OCI-LY3 (cell line): ENCODE measurements around the gene ZNF567.
"Not testable (repeated sequence)": the region's sequence is repeated elsewhere in the genome, so short reads cannot be mapped to it uniquely, and the experiment has no call there.

Experiments
- H2AFZ ChIP-seq: fragments of 200-600, 300-600 bp; shearing (Covaris generic); 2 replicates; pipeline ENCODE4 v1.6.0; 2014; ENCODE audit warnings: antibody characterized with exemption, low read depth, low read length
- H3K27ac ChIP-seq: fragments of 200-600, 300-600 bp; sonication (generic); 2 replicates; pipeline ENCODE4 v1.5.1; 2014; ENCODE audit warnings: mild to moderate bottlenecking, low read length, moderate library complexity, mixed read lengths
- H3K27me3 ChIP-seq: fragments of 200-600, 300-600 bp; sonication (generic); 2 replicates; pipeline ENCODE4 v1.6.1; 2014; ENCODE audit warnings: low read depth, low read length, mixed read lengths
- H3K36me3 ChIP-seq: fragments of 200-600, 300-600 bp; sonication (generic); replicated peaks from 2 replicates; pipeline ENCODE3; 2014; ENCODE audit warnings: low read depth, low read length, mixed read lengths
- H3K4me1 ChIP-seq: fragments of 300-600, 200-600 bp; sonication (generic); 2 replicates; pipeline ENCODE4 v1.6.1; 2014; ENCODE audit warnings: low read length, mixed read lengths
- H3K4me2 ChIP-seq: fragments of 200-600, 300-600 bp; sonication (generic); 2 replicates; pipeline ENCODE4 v1.6.1; 2014; ENCODE audit warnings: low read length, mixed read lengths
- H3K4me3 ChIP-seq: fragments of 300-600, 200-600 bp; sonication (generic); 2 replicates; pipeline ENCODE4 v1.5.1; 2014; ENCODE audit warnings: antibody characterized with exemption, mild to moderate bottlenecking, low read length, moderate library complexity
- H3K79me2 ChIP-seq: fragments of 300-600, 200-600 bp; shearing (Covaris generic); 2 replicates; pipeline ENCODE4 v1.6.1; 2014; ENCODE audit warnings: mild to moderate bottlenecking, low read length, mixed read lengths
- H3K9ac ChIP-seq: fragments of 300-600, 200-600 bp; shearing (Covaris generic); 2 replicates; pipeline ENCODE4 v1.6.0; 2014; ENCODE audit warnings: mild to moderate bottlenecking, low read length, moderate library complexity
- H3K9me3 ChIP-seq: fragments of 200-600, 300-600 bp; shearing (Covaris generic); 2 replicates; pipeline ENCODE4 v1.6.1; 2014; ENCODE audit warnings: low read length, mixed read lengths; ENCODE audit not compliant: insufficient read depth
- H4K20me1 ChIP-seq: fragments of 200-600, 300-600 bp; sonication (generic); 2 replicates; pipeline ENCODE4 v1.6.1; 2016; ENCODE audit warnings: low read length, mixed read lengths; ENCODE audit not compliant: insufficient read depth
- CTCF ChIP-seq: fragments of 200-600, 300-600 bp; sonication (generic); IDR thresholded peaks from 2 replicates; pipeline ENCODE4 v1.5.1; 2014; ENCODE audit warnings: antibody characterized with exemption, low read length, low read depth
- EZH2phosphoT487 ChIP-seq: fragments of 200-600 bp; shearing (Covaris generic); IDR thresholded peaks from 2 replicates; pipeline ENCODE4 v1.6.1; 2018; ENCODE audit warnings: antibody characterized with exemption, mixed run types, low read depth

Gene ZNF567

GRCh38 chr19:36745870-36746269 lies 58.5 kb downstream of the ZNF567 start:
- Histone ChIP-seq H3K4me3 (no peak overlapping the region), H3K9me3 (peaks cover 26% of the 10 kb centered on the region), H3K9ac (no peak overlapping the region), H3K4me1 (no peaks in the 10 kb centered on the region), H3K27me3 (no peaks in the 10 kb centered on the region), H3K27ac (no peak overlapping the region), H3K36me3 (peaks cover 63% of the 10 kb centered on the region), H3K79me2 (no peaks in the 10 kb centered on the region), H3K4me2 (no peak overlapping the region), H2AFZ (no peak overlapping the region), H4K20me1 (no peaks in the 10 kb centered on the region)
- TF ChIP-seq CTCF (no peak), EZH2phosphoT487 (no peak)

GRCh38 chr19:36747750-36748149 lies 60.3 kb downstream of the ZNF567 start:
- H4K20me1 ChIP-seq = no peaks in the 10 kb centered on the region
- TF ChIP-seq CTCF = no peak
- TF ChIP-seq EZH2phosphoT487 = no peak
- H3K4me2 ChIP-seq = no peak overlapping the region
- no peak overlapping the region for H3K4me3 ChIP-seq
- no peak overlapping the region for H2AFZ ChIP-seq
- no peaks in the 10 kb centered on the region for H3K4me1 ChIP-seq
- H3K36me3 ChIP-seq = peaks cover 78% of the 10 kb centered on the region
- H3K9me3 ChIP-seq = peaks cover 39% of the 10 kb centered on the region
- H3K27ac ChIP-seq = no peak overlapping the region
- no peaks in the 10 kb centered on the region for H3K27me3 ChIP-seq
- no peaks in the 10 kb centered on the region for H3K79me2 ChIP-seq
- H3K9ac ChIP-seq = no peak overlapping the region

GRCh38 chr19:36748431-36749275 lies 61.2 kb downstream of the ZNF567 start:
- Histone ChIP-seq H3K27ac (no peak overlapping the region), H3K27me3 (no peaks in the 10 kb centered on the region), H3K79me2 (no peaks in the 10 kb centered on the region), H3K4me1 (no peaks in the 10 kb centered on the region), H4K20me1 (no peaks in the 10 kb centered on the region), H3K9me3 (peaks cover 40% of the 10 kb centered on the region), H3K4me2 (no peak overlapping the region), H3K36me3 (peaks cover 81% of the 10 kb centered on the region), H2AFZ (no peak overlapping the region), H3K4me3 (no peak overlapping the region), H3K9ac (no peak overlapping the region)
- no peak for TF ChIP-seq EZH2phosphoT487
- TF ChIP-seq CTCF = no peak

- not testable (repeated sequence) for H3K4me1 ChIP-seq, H3K27ac ChIP-seq, H3K4me2 ChIP-seq, H3K27me3 ChIP-seq, H2AFZ ChIP-seq, H3K79me2 ChIP-seq, H4K20me1 ChIP-seq, H3K4me3 ChIP-seq, H3K9ac ChIP-seq
- peaks cover 89% of the 10 kb centered on the region for H3K36me3 ChIP-seq
- peaks cover 40% of the 10 kb centered on the region for H3K9me3 ChIP-seq
Measured at GRCh38 chr19:36749613-36750012, 62.2 kb downstream of the ZNF567 start.
